ENCODE measurements around the gene MBP. TPM values are rescaled to one million over a fixed set of nuclear protein-coding genes. Genes with fewer than 3 reads are reported as not detected.

MBP gene
- total RNA-seq, 1 donor from 2014 or later, result 35.0 TPM

- Histone ChIP-seq H3K27me3 (ENCODE audit: low read depth) (peaks cover 8% of the 10 kb centered on the region), H3K36me3 (no peaks in the 10 kb centered on the region), H3K4me3 (no peak overlapping the region), H3K4me1 (peaks cover 7% of the 10 kb centered on the region), H3K9me3 (replicated peaks) (peaks cover 16% of the 10 kb centered on the region), H3K27ac (replicated peaks) (no peak overlapping the region)
- TF ChIP-seq, protein P1, sequence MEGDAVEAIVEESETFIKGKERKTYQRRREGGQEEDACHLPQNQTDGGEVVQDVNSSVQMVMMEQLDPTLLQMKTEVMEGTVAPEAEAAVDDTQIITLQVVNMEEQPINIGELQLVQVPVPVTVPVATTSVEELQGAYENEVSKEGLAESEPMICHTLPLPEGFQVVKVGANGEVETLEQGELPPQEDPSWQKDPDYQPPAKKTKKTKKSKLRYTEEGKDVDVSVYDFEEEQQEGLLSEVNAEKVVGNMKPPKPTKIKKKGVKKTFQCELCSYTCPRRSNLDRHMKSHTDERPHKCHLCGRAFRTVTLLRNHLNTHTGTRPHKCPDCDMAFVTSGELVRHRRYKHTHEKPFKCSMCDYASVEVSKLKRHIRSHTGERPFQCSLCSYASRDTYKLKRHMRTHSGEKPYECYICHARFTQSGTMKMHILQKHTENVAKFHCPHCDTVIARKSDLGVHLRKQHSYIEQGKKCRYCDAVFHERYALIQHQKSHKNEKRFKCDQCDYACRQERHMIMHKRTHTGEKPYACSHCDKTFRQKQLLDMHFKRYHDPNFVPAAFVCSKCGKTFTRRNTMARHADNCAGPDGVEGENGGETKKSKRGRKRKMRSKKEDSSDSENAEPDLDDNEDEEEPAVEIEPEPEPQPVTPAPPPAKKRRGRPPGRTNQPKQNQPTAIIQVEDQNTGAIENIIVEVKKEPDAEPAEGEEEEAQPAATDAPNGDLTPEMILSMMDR (IDR thresholded peaks at IDR 0.05; ENCODE audit: borderline replicate concordance), result no peak
- intact Hi-C loops (cut with micrococcal nuclease), result no loop called here
- no peak for DNase-seq
Observed at GRCh38 chr18:77145364-77145901, 12.8 kb upstream of the MBP start.

- intact Hi-C loops (cut with micrococcal nuclease), result no loop called here
- H3K36me3 ChIP-seq, result no peaks in the 10 kb centered on the region
- TF ChIP-seq, protein P1 (IDR thresholded peaks at IDR 0.05; ENCODE audit: borderline replicate concordance), result no peak
- H3K27me3 ChIP-seq (ENCODE audit: low read depth), result peaks cover 8% of the 10 kb centered on the region
- peaks cover 12% of the 10 kb centered on the region for H3K4me1 ChIP-seq
- H3K9me3 ChIP-seq (replicated peaks), result peaks cover 16% of the 10 kb centered on the region
- H3K27ac ChIP-seq (replicated peaks), result no peak overlapping the region
- DNase-seq, result no peak
- no peak overlapping the region for H3K4me3 ChIP-seq
Observed at GRCh38 chr18:77144451-77145118, 12.0 kb upstream of the MBP start.

GRCh38 chr18:77144046-77144445 lies 11.5 kb upstream of the MBP start:
- Histone ChIP-seq H3K27ac (replicated peaks) (no peak overlapping the region), H3K27me3 (ENCODE audit: low read depth) (peaks cover 8% of the 10 kb centered on the region), H3K36me3 (no peaks in the 10 kb centered on the region), H3K9me3 (replicated peaks) (peaks cover 16% of the 10 kb centered on the region), H3K4me3 (no peak overlapping the region), H3K4me1 (peaks cover 12% of the 10 kb centered on the region)
- no peak for DNase-seq
- intact Hi-C loops (cut with micrococcal nuclease), result no loop called here
- TF ChIP-seq, protein P1 (IDR thresholded peaks at IDR 0.05; ENCODE audit: borderline replicate concordance), result no peak

DNA sequence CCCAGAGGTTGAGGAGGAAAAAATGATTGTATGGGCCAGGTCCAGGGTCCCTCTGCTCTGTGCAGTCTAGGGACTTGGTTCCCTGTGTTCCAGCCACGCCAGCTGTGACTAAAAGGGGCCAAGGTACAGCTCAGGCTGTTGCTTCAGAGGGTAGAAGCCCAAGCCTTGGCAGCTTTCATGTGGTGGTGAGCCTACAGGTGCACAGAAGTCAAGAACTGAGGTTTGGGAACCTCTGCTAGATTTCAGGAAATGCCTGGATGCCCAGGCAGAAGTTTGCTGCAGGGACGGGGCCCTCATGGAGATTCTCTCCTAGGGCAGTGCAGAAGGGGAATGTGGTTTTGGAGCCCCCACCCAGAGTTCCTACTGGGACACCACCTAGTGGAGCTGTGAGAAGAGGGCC lies 10.6 kb upstream of the MBP start:
- H3K27ac ChIP-seq (replicated peaks), result no peak overlapping the region
- no peak for DNase-seq
- H3K27me3 ChIP-seq (ENCODE audit: low read depth), result peaks cover 8% of the 10 kb centered on the region
- TF ChIP-seq, protein P1 (IDR thresholded peaks at IDR 0.05; ENCODE audit: borderline replicate concordance), result no peak
- peaks cover 16% of the 10 kb centered on the region for H3K9me3 ChIP-seq (replicated peaks)
- H3K4me1 ChIP-seq, result peaks cover 12% of the 10 kb centered on the region
- no peak overlapping the region for H3K4me3 ChIP-seq
- H3K36me3 ChIP-seq, result no peaks in the 10 kb centered on the region
- intact Hi-C loops (cut with micrococcal nuclease), result no loop called here

GRCh38 chr18:77141401-77142118 lies 9.0 kb upstream of the MBP start:
- TF ChIP-seq, protein P1 (IDR thresholded peaks at IDR 0.05; ENCODE audit: borderline replicate concordance), result peak; percentile 27
- Histone ChIP-seq H3K27ac (replicated peaks) (no peak overlapping the region), H3K36me3 (no peaks in the 10 kb centered on the region), H3K9me3 (replicated peaks) (peaks cover 16% of the 10 kb centered on the region), H3K4me3 (no peak overlapping the region), H3K4me1 (peaks cover 12% of the 10 kb centered on the region), H3K27me3 (ENCODE audit: low read depth) (peaks cover 8% of the 10 kb centered on the region)
- intact Hi-C loops (cut with micrococcal nuclease), result no loop called here
- no peak for DNase-seq
